ENCODE data around the gene TANGO6.
A peak's percentile ranks its signal among the peaks of the same experiment; 100 is the strongest.
"Not testable (repeated sequence)": the region's sequence is repeated elsewhere in the genome, so short reads cannot be mapped to it uniquely, and the experiment has no call there.

The TANGO6 gene

DNA sequence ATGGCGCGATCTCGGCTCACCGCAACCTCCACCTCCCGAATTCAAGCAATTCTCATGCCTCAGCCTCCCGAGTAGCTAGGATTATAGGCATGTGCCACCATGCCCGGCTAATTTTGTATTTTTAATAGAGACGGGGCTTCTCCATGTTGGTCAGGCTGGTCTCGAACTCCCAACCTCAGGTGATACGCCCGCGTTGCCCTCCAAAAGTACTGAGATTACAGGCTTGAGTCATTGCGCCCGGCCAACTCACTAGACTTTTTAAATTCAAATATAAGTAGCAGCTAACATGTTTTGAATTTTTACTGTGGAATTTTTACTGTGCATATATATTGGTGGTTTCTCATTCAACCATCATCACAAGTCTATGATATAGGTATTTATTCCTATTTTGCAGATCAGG is 281.6 kb downstream of the TANGO6 start:
- not testable (repeated sequence) for DNase-seq

DNA sequence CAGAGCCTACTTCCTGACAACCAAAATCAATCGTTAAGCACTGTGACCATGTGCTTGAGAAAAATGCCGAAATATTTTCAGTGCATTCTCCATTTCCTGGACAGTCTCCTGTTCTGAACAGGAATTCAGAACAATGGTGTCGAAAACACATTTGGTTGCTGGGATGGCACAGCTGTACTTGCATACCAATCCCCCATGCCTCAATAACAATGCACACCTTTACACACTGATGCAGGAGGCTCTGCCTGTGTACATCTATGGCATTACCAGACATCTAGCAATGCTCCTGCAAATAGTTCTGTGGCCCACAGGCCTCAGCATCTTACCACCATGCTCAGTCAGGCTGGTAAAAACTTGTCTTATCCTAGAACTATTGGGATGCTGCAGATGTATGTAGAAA is 282.9 kb downstream of the TANGO6 start:
- no peak for DNase-seq

DNA sequence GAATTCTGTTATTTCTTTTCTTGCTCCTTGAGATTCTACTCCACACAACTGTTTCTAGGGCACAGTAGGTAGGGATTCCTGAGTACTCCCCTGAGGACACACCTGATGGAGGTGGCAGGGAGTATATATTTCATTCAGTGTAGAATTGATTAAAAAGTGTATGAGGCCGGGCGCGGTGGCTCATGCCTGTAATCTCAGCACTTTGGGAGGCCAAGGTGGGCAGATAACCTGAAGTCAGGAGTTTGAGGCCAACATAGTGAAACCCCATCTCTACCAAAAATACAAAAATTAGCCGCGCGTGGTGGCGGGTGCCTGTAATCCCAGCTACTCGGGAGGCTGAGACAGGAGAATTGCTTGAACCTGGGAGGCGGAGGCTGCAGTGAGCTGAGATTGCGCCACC is 283.5 kb downstream of the TANGO6 start:
- DNase-seq, result not testable (repeated sequence)

DNA sequence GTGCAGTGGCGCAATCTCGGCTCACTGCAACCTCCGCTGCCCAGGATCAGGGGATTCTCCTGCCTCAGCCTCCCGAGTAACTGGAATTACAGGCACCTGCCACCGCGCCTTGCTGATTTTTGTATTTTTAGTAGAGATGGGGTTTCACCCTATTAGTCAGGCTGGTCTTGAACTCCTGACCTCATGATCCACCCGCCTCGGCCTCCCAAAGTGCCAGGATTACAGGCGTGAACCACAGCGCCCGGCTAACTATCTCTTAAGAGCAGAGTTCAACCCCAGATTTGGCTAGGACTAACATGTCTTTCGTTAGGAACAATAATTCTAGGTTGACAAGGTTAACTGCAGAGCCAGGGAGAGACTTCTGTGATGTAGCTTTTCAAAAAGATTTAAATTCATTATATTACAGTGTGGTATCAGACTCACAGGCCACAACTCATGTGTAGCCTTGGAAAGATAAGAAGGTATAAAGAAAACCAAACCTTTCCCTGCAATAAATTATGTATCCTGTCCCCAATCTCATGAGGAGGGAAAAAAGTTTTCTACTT is 284.7 kb downstream of the TANGO6 start:
- DNase-seq, result no peak

- no peak for DNase-seq
Observed at GRCh38 chr16:69130461-69130860, 287.1 kb downstream of the TANGO6 start.

DNA sequence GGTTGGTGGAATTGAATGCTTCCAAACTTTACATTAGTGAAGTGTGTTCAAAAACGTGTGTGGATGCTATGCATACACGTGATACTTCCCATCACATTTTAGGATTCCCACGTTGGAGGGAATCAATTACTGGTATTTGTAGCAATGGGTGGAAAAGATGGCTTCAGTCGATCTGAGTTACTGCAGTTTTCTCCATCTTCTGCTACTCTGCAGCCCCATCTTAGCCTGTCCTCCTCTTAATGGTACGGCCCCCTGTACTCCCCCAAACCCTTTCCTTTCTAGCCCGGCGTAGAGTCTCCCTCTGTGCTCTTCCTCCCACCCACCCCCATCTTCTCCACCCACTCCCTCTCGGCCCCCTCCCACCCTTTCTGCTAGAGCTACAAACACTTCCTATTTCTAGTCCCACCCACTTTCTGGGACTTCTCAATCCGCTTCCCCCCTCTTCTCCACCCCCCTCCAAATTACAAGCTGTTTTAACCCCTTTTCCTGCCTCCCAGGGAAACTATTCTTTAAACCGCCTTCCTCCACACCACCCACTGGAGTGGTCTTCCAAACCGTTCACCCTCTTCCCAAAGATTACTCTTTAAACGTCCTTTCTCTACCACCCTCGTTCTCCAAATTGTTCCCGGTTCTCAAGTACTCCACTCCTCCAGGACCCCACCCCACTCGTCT is 288.0 kb downstream of the TANGO6 start:
- DNase-seq, result no peak

- DNase-seq, result peak; percentile 57
Observed at GRCh38 chr16:69131839-69132423, 288.6 kb downstream of the TANGO6 start.

- peak; percentile 57 for DNase-seq
Observed at GRCh38 chr16:69132424-69133252, 289.3 kb downstream of the TANGO6 start, which contains the start of the genes CHTF8 and UTP4. CHTF8 (minus strand) TSS chr16:69132588; CDS start chr16:69121458, 11,130 bp downstream. UTP4 (plus strand) TSS chr16:69132649; CDS start chr16:69133460, 811 bp downstream.

DNA sequence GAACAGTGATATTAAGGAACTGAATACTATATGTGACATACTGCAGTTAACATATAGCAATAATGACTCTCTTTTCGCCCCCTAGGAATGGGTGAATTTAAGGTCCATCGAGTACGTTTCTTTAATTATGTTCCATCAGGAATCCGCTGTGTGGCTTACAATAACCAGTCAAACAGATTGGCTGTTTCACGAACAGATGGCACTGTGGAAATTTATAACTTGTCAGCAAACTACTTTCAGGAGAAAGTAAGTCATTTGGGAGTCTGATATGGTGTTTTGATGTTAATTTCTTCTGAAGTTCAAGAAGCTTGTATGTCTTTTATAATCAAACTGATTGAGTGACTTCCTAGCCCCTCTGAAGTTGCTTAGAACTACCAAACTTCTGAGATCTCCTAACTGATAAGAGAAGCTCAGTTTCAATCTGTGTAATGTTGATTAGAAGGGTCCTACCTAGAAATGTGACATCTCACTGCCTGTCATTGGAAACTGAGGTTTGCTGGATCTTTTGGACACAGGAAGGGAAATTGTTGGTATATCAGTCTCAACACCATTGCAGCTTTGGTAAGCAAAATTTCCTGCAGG is 290.1 kb downstream of the TANGO6 start:
- DNase-seq, result no peak
